HepG2 (cell line): ENCODE measurements around the gene SLC9A4.

Experiments used
- GATAD2A ChIP-seq: IDR thresholded peaks from 2 replicates; pipeline ENCODE4 v1.6.1; 2016
- KAT7 ChIP-seq: IDR thresholded peaks from 2 replicates; pipeline ENCODE4 v1.6.1; 2018; ENCODE audit warnings: borderline replicate concordance, missing compliant biosample characterization
- ZBTB7A ChIP-seq: sonication (generic); formaldehyde crosslinking; IDR thresholded peaks from 2 replicates; pipeline ENCODE4 v1.8.0; 2022; ENCODE audit warnings: mild to moderate bottlenecking, missing genetic modification reagents

DNA sequence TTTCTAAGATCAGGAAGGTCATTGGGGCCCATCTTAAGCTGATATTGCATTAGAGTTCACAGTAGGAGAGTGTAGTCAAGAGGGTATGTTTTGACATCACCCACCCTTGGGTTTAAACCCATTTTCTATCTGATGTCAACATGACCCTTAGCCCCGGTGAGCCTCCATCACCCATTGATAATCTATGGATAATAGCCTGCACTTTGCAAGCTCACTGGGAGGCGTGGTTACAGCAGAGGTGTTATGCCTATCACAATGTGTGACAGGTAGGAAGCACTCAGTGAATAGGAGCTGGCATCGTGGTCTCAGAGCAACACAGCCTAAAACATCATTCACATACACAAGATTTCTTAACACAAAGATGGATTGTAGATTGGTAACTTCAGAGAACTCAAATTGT is 28.8 kb upstream of the SLC9A4 start:
- TF ChIP-seq GATAD2A (CRISPR knock-in tag), result no peak
- no peak for TF ChIP-seq KAT7
- no peak for TF ChIP-seq ZBTB7A (CRISPR knock-in tag)
